A673 (cell line): ENCODE results near the gene UBR4. TPM values are rescaled to one million over a fixed set of nuclear protein-coding genes. Genes with fewer than 3 reads are reported as not detected.

Source experiments
- BruUV-seq: library from RNA; stranded (reverse); fragments of 400-500 nt; replicated peaks from 2 replicates; lab custom pipeline; 2021; lab: Mats Ljungman, UMichigan
- CTCF ChIA-PET: fragments of 300-600 bp; sonication (Branson Sonifier 250); formaldehyde crosslinking; loops from one replicate; lab custom pipeline; 2022; ENCODE audit warnings: antibody characterized with exemption; lab: Charles Lee
- POLR2A ChIA-PET: fragments of 300-600 bp; sonication (Branson Sonifier 250); formaldehyde crosslinking; loops from one replicate; lab custom pipeline; 2022; ENCODE audit warnings: antibody characterized with exemption; ENCODE audit not compliant: low non-redundant PET; lab: Charles Lee
- DNase-seq: peaks from one replicate; pipeline ENCODE4 v3.0.0-alpha.2; 2015; ENCODE audit warnings: low spot score
- H3K27ac ChIP-seq: fragments of 200-600 bp; sonication (generic); 2 replicates; pipeline ENCODE4 v1.5.1; 2016; ENCODE audit warnings: mixed run types, low read depth, mild to moderate bottlenecking, mixed read lengths, antibody characterized with exemption, low read length; ENCODE audit not compliant: poor library complexity, severe bottlenecking
- H3K27me3 ChIP-seq: fragments of 200-600 bp; sonication (generic); replicated peaks from 2 replicates; pipeline ENCODE4 v1.6.1; 2017; ENCODE audit warnings: mixed run types, low read depth, mild to moderate bottlenecking, mixed read lengths, antibody characterized with exemption, low read length; ENCODE audit not compliant: insufficient read depth, poor library complexity
- H3K36me3 ChIP-seq: fragments of 200-600 bp; sonication (generic); 2 replicates; pipeline ENCODE4 v1.6.1; 2016; ENCODE audit warnings: mixed run types, mild to moderate bottlenecking, mixed read lengths, antibody characterized with exemption, low read length; ENCODE audit not compliant: insufficient read depth, poor library complexity, severe bottlenecking
- H3K4me1 ChIP-seq: fragments of 200-600 bp; sonication (generic); 2 replicates; pipeline ENCODE4 v1.6.1; 2017; ENCODE audit warnings: mixed run types, mild to moderate bottlenecking, mixed read lengths, antibody characterized with exemption, low read length; ENCODE audit not compliant: insufficient read depth, poor library complexity, severe bottlenecking
- H3K4me3 ChIP-seq: fragments of 200-600 bp; sonication (generic); 2 replicates; pipeline ENCODE4 v1.5.1; 2016; ENCODE audit warnings: low read depth, mixed run types, mild to moderate bottlenecking, mixed read lengths, low read length; ENCODE audit not compliant: poor library complexity, severe bottlenecking
- H3K9me3 ChIP-seq: fragments of 200-600 bp; sonication (generic); 2 replicates; pipeline ENCODE4 v1.6.1; 2016; ENCODE audit warnings: mixed run types, low read depth, mild to moderate bottlenecking, mixed read lengths, antibody characterized with exemption, low read length; ENCODE audit not compliant: poor library complexity, severe bottlenecking
- EZH2 ChIP-seq: fragments of 200-600 bp; sonication (generic); IDR thresholded peaks from 2 replicates; pipeline ENCODE4 v1.6.1; 2017; ENCODE audit warnings: borderline replicate concordance, low read depth, mild to moderate bottlenecking, mixed read lengths, antibody characterized with exemption, low read length; ENCODE audit not compliant: poor library complexity, severe bottlenecking
- intact Hi-C: fragments of 100-400 bp; cut with micrococcal nuclease; formaldehyde crosslinking; loops from one replicate; pipeline ENCODE4 v1.10.0; 2022; ENCODE audit not compliant: unreplicated experiment
- total RNA-seq: library from RNA; stranded (reverse); gene quantifications from 2 replicates; pipeline ENCODE4 v1.2.3, GENCODE V29; 2021
- TF ChIP-seq, protein P1 (sequence below): fragments of 300-800, 200-600 bp; sonication (generic); conservative IDR thresholded peaks from 2 replicates; pipeline ENCODE4 v1.5.1; 2017; ENCODE audit warnings: low read depth, mild to moderate bottlenecking, antibody characterized with exemption, low read length, moderate library complexity, mixed read lengths

Gene UBR4
- total RNA-seq, 1 experiment from 2014 or later, result 214 TPM

DNA sequence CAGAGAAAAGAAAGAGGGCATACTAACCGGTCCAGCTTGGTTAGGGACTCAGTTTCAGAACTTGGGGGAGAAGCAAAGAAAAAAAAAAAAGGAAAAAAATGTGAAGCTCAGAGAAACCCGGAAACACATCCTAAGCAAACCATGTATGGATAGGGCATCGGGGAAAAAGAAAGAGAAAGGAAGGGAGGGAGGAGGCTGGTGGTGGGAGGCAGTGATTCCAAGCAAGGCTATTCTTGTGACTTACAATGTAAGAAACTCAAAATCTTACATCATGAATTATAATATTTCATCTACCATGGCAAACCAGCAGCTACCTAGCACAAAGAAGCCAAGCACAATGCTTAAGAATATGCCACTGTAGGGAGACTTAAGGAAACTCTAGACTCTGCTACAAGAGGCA is 60.3 kb downstream of the UBR4 start:
- ChIA-PET POLR2A (no interaction called here), CTCF (interaction anchor here (0.6 kb wide), 1 partner anchor 880 kb away, joined by 3 read pairs; no protein-coding TSS in a partner anchor)
- Histone ChIP-seq H3K36me3 (peaks cover 100% of the 10 kb centered on the region), H3K4me3 (no peak overlapping the region), H3K27me3 (no peaks in the 10 kb centered on the region), H3K9me3 (no peaks in the 10 kb centered on the region), H3K27ac (no peak overlapping the region), H3K4me1 (no peaks in the 10 kb centered on the region)
- no TSS peak for BruUV-seq
- intact Hi-C loops, result no loop called here
- no peak for TF ChIP-seq EZH2
- TF ChIP-seq, protein P1, sequence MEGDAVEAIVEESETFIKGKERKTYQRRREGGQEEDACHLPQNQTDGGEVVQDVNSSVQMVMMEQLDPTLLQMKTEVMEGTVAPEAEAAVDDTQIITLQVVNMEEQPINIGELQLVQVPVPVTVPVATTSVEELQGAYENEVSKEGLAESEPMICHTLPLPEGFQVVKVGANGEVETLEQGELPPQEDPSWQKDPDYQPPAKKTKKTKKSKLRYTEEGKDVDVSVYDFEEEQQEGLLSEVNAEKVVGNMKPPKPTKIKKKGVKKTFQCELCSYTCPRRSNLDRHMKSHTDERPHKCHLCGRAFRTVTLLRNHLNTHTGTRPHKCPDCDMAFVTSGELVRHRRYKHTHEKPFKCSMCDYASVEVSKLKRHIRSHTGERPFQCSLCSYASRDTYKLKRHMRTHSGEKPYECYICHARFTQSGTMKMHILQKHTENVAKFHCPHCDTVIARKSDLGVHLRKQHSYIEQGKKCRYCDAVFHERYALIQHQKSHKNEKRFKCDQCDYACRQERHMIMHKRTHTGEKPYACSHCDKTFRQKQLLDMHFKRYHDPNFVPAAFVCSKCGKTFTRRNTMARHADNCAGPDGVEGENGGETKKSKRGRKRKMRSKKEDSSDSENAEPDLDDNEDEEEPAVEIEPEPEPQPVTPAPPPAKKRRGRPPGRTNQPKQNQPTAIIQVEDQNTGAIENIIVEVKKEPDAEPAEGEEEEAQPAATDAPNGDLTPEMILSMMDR, result no peak
- no peak for DNase-seq

DNA sequence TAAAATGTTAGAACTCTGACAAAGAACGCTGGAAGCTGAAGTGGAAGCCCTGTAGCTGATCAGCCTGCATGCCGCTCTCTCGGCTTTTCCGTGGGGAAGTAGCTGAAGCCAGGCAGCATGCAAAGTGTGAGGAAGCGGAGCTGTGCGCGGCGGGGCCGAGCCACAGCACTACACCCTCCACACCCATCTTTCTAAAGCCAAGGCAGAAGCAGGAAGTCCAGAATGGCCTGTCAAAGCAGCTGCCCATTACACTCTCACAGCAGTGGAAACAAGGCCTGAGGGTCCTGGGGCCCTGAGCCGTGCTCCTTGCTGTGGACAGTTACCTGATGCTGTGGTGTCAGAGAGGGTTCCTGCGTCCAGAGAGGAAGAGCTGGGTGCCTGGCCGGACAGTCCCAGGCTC is 69.6 kb downstream of the UBR4 start:
- ChIA-PET CTCF (no interaction called here), POLR2A (no interaction called here)
- H3K4me3 ChIP-seq, result no peak overlapping the region
- H3K9me3 ChIP-seq, result no peaks in the 10 kb centered on the region
- no peak overlapping the region for H3K27ac ChIP-seq
- peaks cover 91% of the 10 kb centered on the region for H3K36me3 ChIP-seq
- H3K4me1 ChIP-seq, result no peaks in the 10 kb centered on the region
- DNase-seq, result no peak
- TF ChIP-seq EZH2, result no peak
- H3K27me3 ChIP-seq, result no peaks in the 10 kb centered on the region
- intact Hi-C loops, result no loop called here
- no TSS peak for BruUV-seq

DNA sequence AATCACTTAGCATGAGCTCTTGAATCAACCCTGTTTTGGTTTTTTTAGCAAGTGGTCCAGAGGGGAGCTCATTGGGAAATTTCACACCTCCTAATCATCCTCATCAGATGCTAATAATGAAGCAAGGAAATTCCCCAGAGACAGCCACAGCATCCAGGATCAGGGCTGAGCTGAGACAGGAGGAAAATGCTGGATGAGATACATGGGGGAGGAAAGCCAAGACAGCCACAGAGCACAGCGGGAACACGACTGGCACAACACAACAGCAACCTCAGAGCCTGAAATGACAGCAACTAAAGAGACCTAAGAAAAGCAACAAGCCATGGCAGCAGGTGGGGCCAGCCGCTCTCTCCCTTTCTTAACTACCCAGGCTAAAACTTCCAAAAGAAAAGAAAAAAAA is 70.4 kb downstream of the UBR4 start:
- TF ChIP-seq, protein P1, result no peak
- TF ChIP-seq EZH2, result no peak
- Histone ChIP-seq H3K4me1 (no peaks in the 10 kb centered on the region), H3K36me3 (peaks cover 91% of the 10 kb centered on the region), H3K4me3 (no peak overlapping the region), H3K9me3 (no peaks in the 10 kb centered on the region), H3K27me3 (no peaks in the 10 kb centered on the region), H3K27ac (no peak overlapping the region)
- ChIA-PET POLR2A (no interaction called here), CTCF (no interaction called here)
- BruUV-seq, result no TSS peak
- DNase-seq, result no peak
- intact Hi-C loops, result no loop called here

DNA sequence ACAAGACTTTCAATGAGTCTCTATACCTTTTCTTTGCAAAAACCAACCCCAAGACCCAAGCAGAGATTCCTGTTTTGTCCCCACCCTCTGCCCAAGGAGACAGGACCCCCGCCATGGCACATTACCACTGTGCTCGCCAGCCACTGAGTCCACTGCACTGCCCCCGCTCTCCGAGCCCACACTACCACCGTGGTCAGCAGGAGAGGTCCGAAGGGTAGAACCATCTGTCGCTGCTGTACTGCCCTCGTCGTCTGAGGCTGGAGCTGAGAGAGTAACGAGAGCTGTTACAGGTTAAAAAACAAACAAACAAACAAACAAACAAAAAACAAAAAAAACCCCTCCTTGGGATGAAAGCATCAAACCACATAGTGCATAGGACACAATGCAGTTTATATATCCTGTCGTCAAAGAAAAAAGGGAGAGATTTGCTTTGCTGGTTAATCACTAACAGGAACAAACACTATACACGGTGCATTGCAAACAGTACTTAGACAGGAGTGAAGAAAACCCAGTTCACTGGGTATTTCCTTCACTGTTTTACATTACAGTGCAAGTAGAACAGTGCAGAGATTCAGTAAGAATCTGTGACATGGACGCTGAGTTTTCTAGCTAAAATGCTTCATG is 71.0 kb downstream of the UBR4 start:
- intact Hi-C loops, result no loop called here
- no TSS peak for BruUV-seq

More for the DNA sequence above, 71.0 kb downstream of the UBR4 start:
- H3K27ac ChIP-seq, result no peak overlapping the region
- TF ChIP-seq EZH2, result no peak
- TF ChIP-seq, protein P1, result no peak
- CTCF ChIA-PET, result no interaction called here
- no peaks in the 10 kb centered on the region for H3K27me3 ChIP-seq
- POLR2A ChIA-PET, result interaction anchor here (0.5 kb wide), 1 partner anchor 34 kb away, joined by 5 read pairs; no protein-coding TSS in a partner anchor
- peaks cover 91% of the 10 kb centered on the region for H3K36me3 ChIP-seq
- DNase-seq, result no peak
- H3K4me1 ChIP-seq, result no peaks in the 10 kb centered on the region
- H3K9me3 ChIP-seq, result no peaks in the 10 kb centered on the region
- no peak overlapping the region for H3K4me3 ChIP-seq
